Astrocyte of the hippocampus (primary cell): ENCODE results near the gene MCMBP.
A peak's percentile ranks its signal among the peaks of the same experiment; 100 is the strongest.
"Not testable (repeated sequence)": the region's sequence is repeated elsewhere in the genome, so short reads cannot be mapped to it uniquely, and the experiment has no call there.

Experiments used
- DNase-seq: peaks from one replicate; pipeline ENCODE4 v3.0.0; 2011; ENCODE audit warnings: low read depth, low spot score

Gene MCMBP

DNA sequence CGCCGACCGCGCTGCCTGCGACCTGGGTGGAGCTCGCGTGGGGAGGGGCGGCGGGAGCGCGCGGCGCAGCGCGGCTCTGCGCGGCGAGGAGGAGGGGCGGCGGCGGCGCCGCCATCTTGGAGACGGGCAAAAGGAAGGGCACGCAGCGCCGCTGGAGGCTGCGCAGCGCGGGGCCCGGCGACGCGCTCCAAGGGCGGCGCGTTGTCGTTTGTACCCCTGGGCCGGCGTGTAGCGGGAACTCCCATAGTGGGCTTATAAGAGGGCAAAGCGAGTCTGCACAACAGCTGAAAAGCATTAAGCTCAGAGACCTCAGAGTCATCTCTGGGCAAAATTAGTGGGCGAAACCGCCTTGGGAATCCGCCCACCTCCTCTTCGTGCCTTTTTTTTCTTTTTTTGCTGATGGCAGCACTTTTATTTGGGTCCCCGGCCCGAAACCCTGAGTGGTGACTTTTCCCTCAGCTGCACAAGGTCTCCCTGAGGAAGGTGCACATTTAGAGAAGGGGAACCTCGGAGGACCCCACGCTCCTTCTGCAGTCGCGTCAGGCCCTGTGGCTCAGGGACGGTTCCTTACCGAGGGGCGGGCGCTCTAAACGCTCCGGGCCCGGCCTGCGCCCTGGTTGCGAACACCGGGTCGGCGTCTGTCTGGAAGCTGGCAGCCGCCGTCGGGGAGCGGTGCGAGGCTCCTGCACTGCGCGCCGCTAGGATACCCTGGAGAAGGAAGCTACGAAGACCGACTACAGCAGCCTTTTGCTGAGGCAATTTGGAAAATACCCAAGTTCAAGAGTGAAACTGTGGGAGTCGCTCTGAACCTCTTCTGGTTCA, 428 bp upstream of the MCMBP start:
- peak; percentile 97 for DNase-seq

- peak; percentile 52 for DNase-seq
Measured at GRCh38 chr10:119871881-119872609, 598 bp downstream of the MCMBP start.

- not testable (repeated sequence) for DNase-seq
Measured at GRCh38 chr10:119869398-119869797, 3.2 kb downstream of the MCMBP start.

DNA sequence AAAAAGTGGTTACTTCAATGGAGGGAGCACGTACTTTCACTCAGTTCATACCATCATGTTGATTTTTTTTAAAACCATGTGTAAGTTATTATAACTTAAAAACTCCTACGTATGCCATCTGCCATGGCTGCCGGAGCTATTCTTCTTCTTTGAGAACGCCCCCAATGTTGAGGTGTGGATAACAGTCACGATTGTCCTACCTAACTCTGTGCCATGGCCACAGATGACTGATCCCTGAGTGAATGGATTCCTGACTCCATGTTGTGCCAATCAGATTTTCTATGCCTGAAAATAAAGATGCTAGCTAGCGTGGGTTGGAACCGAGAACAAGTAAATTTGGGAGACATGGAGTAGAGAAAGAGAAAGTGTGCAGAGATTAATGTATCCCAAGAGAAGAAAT, 5.3 kb downstream of the MCMBP start:
- DNase-seq: no peak

DNA sequence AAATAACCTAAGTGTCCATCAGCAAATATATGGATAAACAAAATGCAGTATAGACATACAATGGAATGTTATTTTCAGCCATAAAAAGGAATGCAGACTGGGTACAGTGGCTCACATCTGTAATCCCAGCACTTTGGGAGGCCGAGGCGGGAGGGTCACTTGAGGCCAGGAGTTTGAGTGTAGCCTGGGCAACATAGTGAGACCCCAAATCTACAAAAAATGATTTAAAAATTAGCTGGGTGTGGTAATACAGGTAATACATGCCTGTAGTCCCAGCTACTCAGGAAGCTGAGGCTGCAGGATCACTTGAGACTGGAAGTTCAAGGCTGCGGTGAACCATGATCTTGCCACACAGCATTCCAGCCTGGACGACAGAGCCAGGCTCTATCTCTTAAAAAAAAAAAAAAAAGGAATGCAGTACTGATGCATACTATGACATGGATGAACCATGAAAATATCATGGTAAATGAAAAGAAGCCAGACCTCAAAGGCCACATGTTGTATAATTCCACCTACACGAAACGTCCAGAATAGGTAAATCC, 6.9 kb downstream of the MCMBP start:
- DNase-seq: no peak

DNA sequence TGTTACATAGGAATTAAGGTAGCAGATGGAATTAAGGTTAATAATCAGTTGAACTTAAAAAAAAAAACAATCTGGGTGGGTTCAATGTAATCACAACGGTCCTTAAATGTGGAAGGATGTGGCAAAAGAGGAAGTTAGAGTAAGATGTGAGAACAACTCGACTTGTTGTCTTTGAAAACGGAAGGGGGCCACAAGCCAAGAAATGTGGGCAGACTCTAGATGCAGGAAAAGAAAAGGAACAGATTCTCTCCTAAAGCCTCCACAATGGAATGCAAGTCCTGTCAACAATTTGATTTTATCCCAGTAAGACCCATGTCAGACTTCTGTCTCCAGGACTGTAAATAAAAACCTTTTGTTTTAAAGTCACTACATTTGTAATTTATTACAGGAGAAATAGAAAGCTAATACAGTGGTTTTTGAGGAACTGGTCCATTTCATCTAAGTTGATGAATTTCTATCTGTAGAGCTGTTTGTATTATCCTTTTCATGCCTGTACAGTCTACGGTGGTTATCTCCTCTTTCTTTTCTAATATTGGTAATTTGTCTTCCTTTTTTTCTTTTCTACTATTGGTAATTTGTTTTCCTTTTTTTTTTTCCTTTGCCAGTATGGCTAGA, 8.6 kb downstream of the MCMBP start:
- DNase-seq: no peak

DNA sequence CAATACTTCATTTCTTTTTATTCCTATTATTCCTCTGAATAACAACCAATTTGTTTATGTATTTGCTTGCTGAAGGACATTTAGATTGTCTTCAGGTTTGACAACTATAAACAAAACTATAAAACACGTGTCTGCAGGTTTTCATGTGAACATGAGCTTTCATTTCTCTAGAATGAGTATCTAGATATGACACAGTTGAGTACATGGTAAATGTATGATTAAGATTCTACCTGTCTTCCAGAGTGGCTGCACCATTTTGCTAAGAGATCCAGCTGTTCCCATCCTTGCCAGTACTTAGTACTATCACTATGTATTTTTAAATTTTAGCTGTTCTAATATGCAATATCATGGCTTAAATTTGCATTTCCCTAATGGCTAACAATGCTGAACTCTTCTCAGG, 10.1 kb downstream of the MCMBP start:
- no peak for DNase-seq

DNA sequence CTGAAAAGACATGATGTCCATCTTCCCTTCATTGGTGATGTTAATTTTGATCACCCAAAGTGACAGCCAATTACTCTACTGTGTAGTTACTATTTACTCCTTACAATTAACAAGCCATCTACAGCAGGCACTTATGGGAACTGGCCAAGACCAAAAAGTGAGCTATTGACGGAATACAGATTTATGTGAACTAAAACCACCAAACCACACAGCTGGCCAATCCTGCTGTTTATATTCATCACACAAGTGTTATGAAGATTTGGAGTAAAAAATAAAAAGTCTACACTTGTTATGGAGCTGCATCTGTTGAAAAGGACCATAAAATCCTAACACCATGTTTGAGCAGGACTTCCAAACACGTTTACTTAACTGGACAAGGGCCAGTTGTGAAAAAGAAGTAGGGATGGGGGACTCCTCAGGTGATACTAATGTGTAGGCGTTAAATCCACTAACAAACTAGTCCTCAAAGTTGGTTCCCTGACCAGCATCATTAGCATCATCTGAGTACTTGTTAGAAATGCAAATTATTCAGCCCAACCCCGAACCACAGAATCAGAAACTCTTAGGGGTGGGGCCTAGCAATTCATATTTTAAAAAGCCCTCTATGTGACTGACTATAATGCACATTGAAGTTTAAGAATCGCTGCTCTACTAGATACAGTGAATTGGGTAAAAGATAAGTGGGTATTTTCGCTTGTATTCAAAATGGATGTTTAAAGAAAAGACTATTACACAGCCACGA, 11.6 kb downstream of the MCMBP start:
- no peak for DNase-seq

- peak; percentile 59 for DNase-seq
Measured at GRCh38 chr10:119859420-119860258, 13.0 kb downstream of the MCMBP start.

- DNase-seq: no peak
Measured at GRCh38 chr10:119858063-119858462, 14.6 kb downstream of the MCMBP start.

- no peak for DNase-seq
Measured at GRCh38 chr10:119853574-119853973, 19.1 kb downstream of the MCMBP start.

DNA sequence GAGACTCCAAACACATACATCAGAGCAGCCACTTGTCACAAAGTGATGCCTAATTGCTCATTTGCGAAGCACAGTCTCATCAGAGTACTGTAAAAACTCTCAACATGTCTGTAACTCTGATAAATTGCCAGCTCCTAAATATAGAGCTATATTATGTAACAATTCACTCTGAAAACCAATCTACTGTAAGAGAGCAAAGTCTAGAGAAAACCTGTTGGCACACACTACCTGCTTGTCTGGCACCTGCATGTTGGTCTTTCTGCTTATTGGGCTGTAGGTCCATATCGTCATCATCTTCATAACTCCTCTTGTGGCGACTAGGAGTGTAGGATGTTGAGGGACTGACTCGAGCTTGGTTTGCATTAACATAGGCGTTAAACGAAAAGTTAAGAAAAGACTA, 19.8 kb downstream of the MCMBP start:
- DNase-seq: no peak

- DNase-seq: no peak
Measured at GRCh38 chr10:119852277-119852676, 20.4 kb downstream of the MCMBP start.

DNA sequence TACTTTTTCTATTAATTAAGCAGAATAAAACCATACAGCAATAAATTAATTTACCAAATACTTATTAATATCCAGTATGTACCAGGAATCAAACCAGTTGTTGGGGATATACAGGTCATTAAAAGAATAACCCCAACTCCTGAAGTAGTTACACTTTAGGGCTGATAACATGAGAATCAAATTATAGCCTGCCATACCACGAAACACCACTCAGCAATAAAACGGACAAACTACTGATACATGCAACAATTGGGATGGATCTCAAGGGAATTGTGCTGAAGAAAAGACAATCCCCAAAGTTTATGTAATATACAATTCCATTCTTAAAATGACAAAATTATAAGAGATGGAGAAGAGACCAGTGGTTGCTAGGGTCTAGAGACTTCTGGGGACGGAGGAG, 22.7 kb downstream of the MCMBP start:
- DNase-seq: no peak

DNA sequence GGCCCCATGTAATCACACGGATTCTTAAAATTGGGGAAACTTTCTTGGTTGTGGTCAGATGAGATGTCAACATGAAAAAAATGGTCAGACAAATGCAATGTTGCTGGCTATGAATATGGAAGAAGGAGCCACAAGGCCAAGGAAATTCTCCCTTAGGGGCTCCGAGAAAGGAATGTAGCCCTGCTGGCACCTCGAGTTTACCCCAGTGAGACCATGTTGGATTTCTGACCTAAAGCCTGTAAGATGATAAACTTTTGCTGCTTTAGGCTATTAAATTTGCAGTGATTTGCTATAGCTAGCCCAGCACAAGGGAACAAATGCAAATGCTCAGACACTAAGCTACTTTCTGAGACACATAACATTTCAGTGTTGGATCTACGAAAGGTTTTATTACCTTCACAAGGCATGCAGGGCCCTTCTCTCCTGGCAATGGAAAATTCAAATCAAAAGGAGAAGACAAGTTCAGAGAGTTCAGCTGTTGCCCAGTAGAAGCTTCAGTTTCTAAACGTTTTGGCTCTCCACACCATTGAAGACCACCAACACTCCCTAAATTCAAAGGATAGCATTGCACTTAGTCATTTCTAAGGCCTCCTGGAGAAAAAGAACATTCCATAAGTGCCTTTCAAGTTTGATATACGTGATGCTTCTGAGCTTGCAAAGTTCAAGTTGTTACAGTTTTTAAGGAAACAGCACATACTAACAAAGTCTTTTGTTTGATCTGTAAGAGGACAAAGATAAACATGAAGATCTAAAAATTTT, 23.4 kb downstream of the MCMBP start:
- DNase-seq: peak; percentile 87

DNA sequence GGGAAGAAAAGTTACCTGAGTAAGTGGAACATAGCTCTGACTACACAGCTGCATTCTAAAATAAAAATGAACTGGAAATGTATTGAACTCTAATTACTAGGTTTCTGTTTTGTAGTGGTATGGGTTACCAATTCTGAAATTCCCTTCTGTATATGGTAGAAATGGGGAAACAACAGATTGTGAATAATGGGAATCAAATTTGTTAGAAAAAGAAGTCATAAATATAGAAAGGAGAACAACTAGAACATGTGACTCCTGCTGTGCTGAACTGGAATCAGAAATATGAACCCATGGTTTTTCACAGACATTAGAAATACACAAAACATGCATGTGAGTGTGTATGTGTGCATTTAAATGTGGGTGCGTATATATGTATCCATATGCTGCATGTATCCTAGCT, 27.0 kb downstream of the MCMBP start:
- no peak for DNase-seq

- DNase-seq: no peak
Measured at GRCh38 chr10:119834188-119834587, 38.5 kb downstream of the MCMBP start.

GRCh38 chr10:119832951-119833350, 39.7 kb downstream of the MCMBP start:
- DNase-seq: no peak

- no peak for DNase-seq
Measured at GRCh38 chr10:119831656-119832055, 41.0 kb downstream of the MCMBP start.

DNA sequence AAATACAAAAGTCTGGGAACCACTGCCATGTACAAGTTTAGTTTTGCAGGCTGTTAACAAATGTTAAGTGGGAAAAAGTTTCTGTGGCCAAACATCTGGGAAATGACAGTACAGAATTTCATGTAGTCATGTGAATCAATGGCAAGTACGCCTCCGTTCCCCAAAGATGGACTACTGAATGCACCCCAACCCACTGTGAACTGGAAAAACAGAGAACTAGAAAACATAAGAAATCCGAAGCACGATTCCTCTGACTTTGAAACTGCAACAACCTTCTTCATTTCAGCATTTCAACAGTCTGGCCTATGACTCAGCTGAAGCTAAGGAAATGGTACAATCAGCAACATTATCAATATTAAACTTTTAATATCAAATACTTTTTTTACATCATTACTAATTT, 41.8 kb downstream of the MCMBP start:
- DNase-seq: no peak
